ENCODE data around the gene WDR74.
A peak's percentile ranks its signal among the peaks of the same experiment; 100 is the strongest.
"Not testable (repeated sequence)": the region's sequence is repeated elsewhere in the genome, so short reads cannot be mapped to it uniquely, and the experiment has no call there.

The WDR74 gene

GRCh38 chr11:62839050-62839945 lies at the start of gene WDR74:
Gene WDR74 (minus strand): TSS chr11:62839590. CDS start chr11:62839570, 20 bp downstream.
- DNase-seq: peak; percentile 87

GRCh38 chr11:62889126-62889483 lies 49.7 kb upstream of the WDR74 start:
- no peak for DNase-seq

GRCh38 chr11:62888406-62888805 lies 49.0 kb upstream of the WDR74 start:
- DNase-seq: no peak

- no peak for DNase-seq
Measured at GRCh38 chr11:62885137-62885750, 45.9 kb upstream of the WDR74 start.

- DNase-seq: no peak
Measured at GRCh38 chr11:62883673-62884072, 44.3 kb upstream of the WDR74 start.

GRCh38 chr11:62882788-62883501 lies 43.6 kb upstream of the WDR74 start:
- DNase-seq: no peak

GRCh38 chr11:62882431-62882749 lies 43.0 kb upstream of the WDR74 start:
- DNase-seq: no peak

- peak; percentile 90 for DNase-seq
Measured at GRCh38 chr11:62881579-62882430, 42.4 kb upstream of the WDR74 start.

GRCh38 chr11:62880803-62881578 lies 41.6 kb upstream of the WDR74 start, which contains the start of gene SLC3A2:
Gene SLC3A2 (plus strand): TSS chr11:62880896. CDS start chr11:62881024, 128 bp downstream.
- peak; percentile 90 for DNase-seq

- peak; percentile 30 for DNase-seq
Measured at GRCh38 chr11:62880231-62880802, 40.9 kb upstream of the WDR74 start.

GRCh38 chr11:62879235-62879978 lies 40.0 kb upstream of the WDR74 start:
- no peak for DNase-seq

- DNase-seq: no peak
Measured at GRCh38 chr11:62876712-62877111, 37.3 kb upstream of the WDR74 start.

GRCh38 chr11:62875698-62876478 lies 36.5 kb upstream of the WDR74 start:
- no peak for DNase-seq

GRCh38 chr11:62874851-62875250 lies 35.5 kb upstream of the WDR74 start:
- no peak for DNase-seq

GRCh38 chr11:62865635-62866034 lies 26.2 kb upstream of the WDR74 start:
- DNase-seq: no peak

GRCh38 chr11:62863687-62864335 lies 24.4 kb upstream of the WDR74 start:
- DNase-seq: no peak

- DNase-seq: not testable (repeated sequence)
Measured at GRCh38 chr11:62861564-62862192, 22.3 kb upstream of the WDR74 start.

- no peak for DNase-seq
Measured at GRCh38 chr11:62860835-62861563, 21.6 kb upstream of the WDR74 start.
